ENCODE results near the gene GRK1. TPM values are rescaled to one million over a fixed set of nuclear protein-coding genes. Genes with fewer than 3 reads are reported as not detected.

The GRK1 gene
- total RNA-seq, 1 donor from 2014 or later, result not detected

GRCh38 chr13:113634279-113635047 lies 32.6 kb upstream of the GRK1 start:
- TF ChIP-seq CTCF (IDR thresholded peaks at IDR 0.05; ENCODE audit: insufficient read depth, low read depth, low read length) (no peak), EZH2 (IDR thresholded peaks at IDR 0.05; ENCODE audit: insufficient read depth, low read length) (no peak)
- H3K36me3 ChIP-seq (ENCODE audit: insufficient read depth, low read length), result peaks cover 45% of the 10 kb centered on the region

GRCh38 chr13:113635048-113635420 lies 32.0 kb upstream of the GRK1 start:
- FAIRE-seq, result no peak
- Histone ChIP-seq H4K20me1 (ENCODE audit: insufficient read depth, low read length) (peaks cover 17% of the 10 kb centered on the region), H3K4me3 (ENCODE audit: insufficient read depth, low read depth, low read length) (no peak overlapping the region), H3K9ac (ENCODE audit: low read length) (no peak overlapping the region), H3K4me2 (ENCODE audit: low read length) (no peak overlapping the region), H3K27ac (ENCODE audit: low read depth, low read length) (no peak overlapping the region), H3K9me3 (ENCODE audit: insufficient read depth, low read depth, low read length) (no peaks in the 10 kb centered on the region), H3K36me3 (ENCODE audit: insufficient read depth, low read length) (peaks cover 51% of the 10 kb centered on the region), H3K4me1 (ENCODE audit: insufficient read depth, low read length) (no peaks in the 10 kb centered on the region), H3K79me2 (ENCODE audit: insufficient read depth, low read length) (peaks cover 18% of the 10 kb centered on the region), H3K27me3 (ENCODE audit: insufficient read depth, low read length) (no peaks in the 10 kb centered on the region), H2AFZ (ENCODE audit: low read depth, low read length) (no peak overlapping the region)
- no peak for DNase-seq (ENCODE audit: low read depth)
- Mint-ChIP-seq H3K9me3 (ENCODE audit: unreplicated experiment) (no peaks in the 10 kb centered on the region), H3K36me3 (ENCODE audit: low read depth, unreplicated experiment) (peaks cover 29% of the 10 kb centered on the region), H3K4me1 (ENCODE audit: low read depth, unreplicated experiment) (no peaks in the 10 kb centered on the region), H3K4me3 (ENCODE audit: unreplicated experiment) (no peak overlapping the region), H3K27me3 (ENCODE audit: low read depth, unreplicated experiment) (no peaks in the 10 kb centered on the region), H3K27ac (ENCODE audit: unreplicated experiment) (no peak overlapping the region)
- TF ChIP-seq CTCF (IDR thresholded peaks at IDR 0.05; ENCODE audit: insufficient read depth, low read depth, low read length), result no peak
- no peak for TF ChIP-seq EZH2 (IDR thresholded peaks at IDR 0.05; ENCODE audit: insufficient read depth, low read length)

More at GRCh38 chr13:113634279-113635047, 32.6 kb upstream of the GRK1 start:
- Histone ChIP-seq H3K4me1 (ENCODE audit: insufficient read depth, low read length) (no peaks in the 10 kb centered on the region), H3K4me2 (ENCODE audit: low read length) (no peak overlapping the region), H3K4me3 (ENCODE audit: insufficient read depth, low read depth, low read length) (no peak overlapping the region), H2AFZ (ENCODE audit: low read depth, low read length) (no peak overlapping the region), H3K27ac (ENCODE audit: low read depth, low read length) (no peak overlapping the region), H3K27me3 (ENCODE audit: insufficient read depth, low read length) (no peaks in the 10 kb centered on the region), H3K9ac (ENCODE audit: low read length) (no peak overlapping the region), H3K9me3 (ENCODE audit: insufficient read depth, low read depth, low read length) (no peaks in the 10 kb centered on the region), H4K20me1 (ENCODE audit: insufficient read depth, low read length) (peaks cover 22% of the 10 kb centered on the region), H3K79me2 (ENCODE audit: insufficient read depth, low read length) (peaks cover 24% of the 10 kb centered on the region)
- Mint-ChIP-seq H3K4me1 (ENCODE audit: low read depth, unreplicated experiment) (no peaks in the 10 kb centered on the region), H3K36me3 (ENCODE audit: low read depth, unreplicated experiment) (peaks cover 23% of the 10 kb centered on the region), H3K9me3 (ENCODE audit: unreplicated experiment) (no peaks in the 10 kb centered on the region), H3K27me3 (ENCODE audit: low read depth, unreplicated experiment) (no peaks in the 10 kb centered on the region), H3K4me3 (ENCODE audit: unreplicated experiment) (no peak overlapping the region), H3K27ac (ENCODE audit: unreplicated experiment) (no peak overlapping the region)
- FAIRE-seq (no peak), DNase-seq (ENCODE audit: low read depth) (no peak)

GRCh38 chr13:113635709-113636108 lies 31.3 kb upstream of the GRK1 start:
- Mint-ChIP-seq H3K27ac (ENCODE audit: unreplicated experiment) (no peak overlapping the region), H3K4me3 (ENCODE audit: unreplicated experiment) (no peak overlapping the region), H3K9me3 (ENCODE audit: unreplicated experiment) (no peaks in the 10 kb centered on the region), H3K36me3 (ENCODE audit: low read depth, unreplicated experiment) (peaks cover 33% of the 10 kb centered on the region), H3K27me3 (ENCODE audit: low read depth, unreplicated experiment) (no peaks in the 10 kb centered on the region), H3K4me1 (ENCODE audit: low read depth, unreplicated experiment) (no peaks in the 10 kb centered on the region)
- peaks cover 12% of the 10 kb centered on the region for H3K79me2 ChIP-seq (ENCODE audit: insufficient read depth, low read length)
- H3K9ac ChIP-seq (ENCODE audit: low read length), result no peak overlapping the region
- H3K36me3 ChIP-seq (ENCODE audit: insufficient read depth, low read length), result peaks cover 54% of the 10 kb centered on the region
- DNase-seq (ENCODE audit: low read depth) (no peak), FAIRE-seq (no peak)
- H4K20me1 ChIP-seq (ENCODE audit: insufficient read depth, low read length), result peaks cover 11% of the 10 kb centered on the region
- no peak overlapping the region for H3K27ac ChIP-seq (ENCODE audit: low read depth, low read length)
- H3K4me3 ChIP-seq (ENCODE audit: insufficient read depth, low read depth, low read length), result no peak overlapping the region
- H3K4me1 ChIP-seq (ENCODE audit: insufficient read depth, low read length), result no peaks in the 10 kb centered on the region
- no peaks in the 10 kb centered on the region for H3K27me3 ChIP-seq (ENCODE audit: insufficient read depth, low read length)
- H3K4me2 ChIP-seq (ENCODE audit: low read length), result no peak overlapping the region
- TF ChIP-seq CTCF (IDR thresholded peaks at IDR 0.05; ENCODE audit: insufficient read depth, low read depth, low read length) (no peak), EZH2 (IDR thresholded peaks at IDR 0.05; ENCODE audit: insufficient read depth, low read length) (no peak)
- H2AFZ ChIP-seq (ENCODE audit: low read depth, low read length), result no peak overlapping the region
- H3K9me3 ChIP-seq (ENCODE audit: insufficient read depth, low read depth, low read length), result no peaks in the 10 kb centered on the region
